HPDE6-E6E7 (cell line): ENCODE results near the gene AGAP1.
A peak's percentile ranks its signal among the peaks of the same experiment; 100 is the strongest.

Experiments
- DNase-seq: peaks from one replicate; pipeline ENCODE4 v3.0.0; 2011; ENCODE audit warnings: missing footprints; ENCODE audit errors: extremely low spot score

Gene AGAP1

DNA sequence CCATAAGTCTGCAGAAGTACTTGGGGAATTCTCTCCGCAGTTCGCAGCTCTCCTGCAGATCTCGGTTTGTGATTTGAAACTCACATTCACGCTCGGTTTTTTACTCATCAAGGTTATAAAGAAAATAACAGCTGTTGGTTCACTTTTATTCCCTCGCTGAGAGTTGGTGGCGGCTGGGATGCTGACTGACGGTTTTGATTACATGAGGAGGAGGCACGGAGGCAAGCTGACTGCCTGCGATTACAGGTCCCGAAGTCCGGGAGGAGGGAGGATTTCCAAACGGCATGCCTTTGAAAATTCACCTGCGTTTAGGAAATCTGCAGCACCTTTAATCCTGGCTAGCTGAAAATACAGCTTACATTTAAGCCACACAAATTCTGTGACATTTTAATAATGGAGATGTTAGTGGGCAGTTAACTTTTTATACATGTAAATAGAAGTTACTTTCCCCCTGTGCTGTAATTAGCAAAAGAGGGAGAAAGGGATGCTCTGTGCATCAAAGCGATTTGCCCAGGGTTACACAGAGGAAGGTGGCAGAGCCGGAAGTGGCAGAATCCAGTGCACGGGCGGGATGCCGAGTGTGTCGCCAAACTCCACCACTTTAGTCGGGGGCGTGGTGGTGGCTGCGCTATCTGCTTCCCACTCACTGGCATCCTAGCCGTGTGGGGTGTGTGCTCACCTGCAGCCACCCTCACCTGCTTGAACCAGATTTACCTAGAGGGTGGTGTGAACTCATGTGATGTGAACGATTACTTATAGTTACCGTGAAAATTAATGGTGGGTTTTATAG is 14.7 kb downstream of the AGAP1 start:
- DNase-seq = no peak

DNA sequence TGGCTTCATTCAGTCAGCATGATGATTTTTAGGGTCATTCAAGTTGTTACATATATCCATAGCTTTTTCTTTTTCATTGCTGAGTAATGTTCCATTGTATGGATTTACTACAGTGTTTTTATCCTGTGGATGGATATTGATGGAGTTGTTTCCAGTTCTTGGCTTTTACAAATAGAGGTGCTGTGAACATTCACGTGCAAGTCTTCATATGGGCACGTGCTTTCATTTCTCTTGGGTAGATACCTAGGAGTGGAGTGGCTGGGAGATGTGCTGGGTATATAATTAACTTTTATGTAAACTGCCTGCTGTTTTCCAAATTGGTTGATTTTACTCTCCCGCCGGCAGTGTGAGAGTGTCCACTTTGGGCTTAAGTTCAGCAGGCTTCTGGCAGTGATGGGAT is 16.5 kb downstream of the AGAP1 start:
- no peak for DNase-seq

DNA sequence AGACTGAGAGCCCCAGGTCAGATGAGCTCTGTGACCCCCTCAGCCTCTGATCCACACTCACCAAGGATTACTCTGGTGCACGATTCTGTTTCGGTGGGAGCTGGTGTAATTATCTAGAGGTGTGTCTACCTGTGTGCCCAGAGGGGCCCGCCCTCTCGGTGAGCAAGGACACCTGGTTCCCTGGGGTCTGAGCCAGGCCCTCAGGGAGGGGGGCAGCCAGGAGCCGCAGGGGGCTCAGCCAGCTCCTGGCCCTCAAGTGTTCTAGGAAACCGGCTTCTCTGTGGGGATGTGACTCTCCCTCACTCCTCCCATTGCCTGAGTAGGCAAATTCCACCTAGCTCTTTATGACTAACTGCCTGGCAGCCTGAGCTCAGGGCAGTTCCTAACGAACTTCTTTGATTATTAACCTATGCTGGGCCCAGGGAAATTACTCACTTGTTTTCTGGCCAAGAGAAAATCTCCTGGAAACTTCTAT is 17.4 kb downstream of the AGAP1 start:
- peak; percentile 95 for DNase-seq

DNA sequence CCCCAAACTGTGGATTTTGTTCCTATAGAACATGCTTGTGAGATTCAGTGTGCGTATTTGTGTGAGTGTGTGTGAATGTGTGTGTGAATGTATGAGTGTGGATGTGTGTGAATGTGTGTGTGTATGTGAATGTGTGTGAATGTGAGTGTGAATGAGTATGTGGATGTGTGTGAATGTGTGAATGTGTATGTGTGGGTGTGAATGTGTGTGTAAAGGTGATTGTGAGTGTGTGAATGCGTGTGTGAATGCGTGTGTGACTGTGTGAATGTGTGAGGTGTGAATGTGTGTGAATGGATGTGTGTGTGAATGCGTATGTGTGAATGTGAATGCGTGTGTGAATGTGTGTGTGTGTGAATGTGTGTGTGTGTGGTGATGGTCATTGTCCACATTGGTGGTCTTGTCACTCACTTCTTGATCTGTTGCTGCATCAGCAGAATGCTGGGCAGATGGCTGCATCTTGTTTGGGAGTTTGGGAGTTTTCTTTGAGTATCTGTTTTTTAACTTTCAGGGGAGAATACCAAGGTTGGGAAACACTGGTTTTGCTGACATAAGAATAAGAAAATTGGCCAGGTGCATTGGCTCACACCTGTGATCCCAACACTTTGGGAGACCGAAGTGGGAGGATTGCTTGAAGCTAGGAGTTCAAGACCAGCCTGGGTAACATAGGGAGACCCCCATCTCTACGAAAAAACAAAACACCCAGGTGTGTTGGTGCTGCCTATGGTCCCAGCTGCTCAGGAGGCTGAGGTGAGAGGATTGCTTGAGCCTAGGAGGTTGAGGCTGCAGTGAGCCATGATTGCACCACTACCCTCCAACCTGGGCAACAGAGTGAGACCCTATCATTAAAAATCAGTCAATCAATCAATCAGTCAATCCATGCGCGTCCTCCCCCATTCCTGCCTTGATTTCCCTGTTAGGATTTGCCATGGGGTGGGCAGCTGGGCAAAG is 18.2 kb downstream of the AGAP1 start:
- DNase-seq = no peak

DNA sequence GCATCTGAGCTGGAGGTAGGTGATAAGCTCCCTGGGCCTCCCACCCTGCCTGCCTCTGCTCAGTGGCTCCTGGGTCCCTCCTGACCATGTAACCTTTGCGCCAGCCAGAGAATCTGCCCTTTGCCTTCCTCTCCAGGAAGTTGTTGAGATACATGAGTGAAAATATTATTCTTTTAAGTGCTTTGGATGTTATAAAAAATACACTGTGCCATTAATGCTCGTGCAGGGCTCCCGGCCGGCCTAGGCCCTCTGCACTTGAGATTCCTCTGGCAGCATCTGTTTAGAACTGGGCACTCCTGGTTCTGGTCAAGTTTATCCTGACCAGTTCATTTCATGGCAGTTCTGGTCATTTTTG is 18.8 kb downstream of the AGAP1 start:
- DNase-seq = no peak

DNA sequence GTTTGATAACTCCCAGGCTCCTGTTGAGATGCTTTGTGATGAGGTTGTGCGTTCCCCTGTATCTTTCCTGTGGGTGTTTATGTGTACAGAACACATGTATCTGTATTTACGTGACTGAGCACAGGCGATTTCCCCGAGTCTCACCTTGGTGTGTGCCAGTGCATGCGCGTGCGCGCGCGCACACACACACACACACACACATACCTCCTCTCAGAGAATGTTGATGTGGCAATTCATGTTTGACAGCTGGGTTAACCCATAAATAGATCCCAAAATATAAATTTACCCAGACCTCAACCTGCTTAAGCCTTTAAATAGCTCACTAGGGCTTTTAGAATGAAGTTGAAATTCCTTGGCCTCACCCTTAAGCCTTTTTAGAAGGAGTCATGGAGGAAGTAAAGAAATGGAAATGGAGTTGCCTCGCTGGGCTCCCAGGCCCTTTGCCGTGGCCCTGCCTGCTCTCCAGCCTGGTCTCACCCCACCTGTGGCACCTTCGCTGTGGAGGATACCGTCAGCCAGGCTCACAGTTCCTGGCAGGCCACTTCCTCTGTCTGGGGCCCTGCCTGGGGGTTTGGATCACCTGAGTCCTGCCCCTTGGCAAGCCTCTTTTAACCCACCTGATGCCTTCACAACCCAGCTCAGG is 20.3 kb downstream of the AGAP1 start:
- DNase-seq = no peak

DNA sequence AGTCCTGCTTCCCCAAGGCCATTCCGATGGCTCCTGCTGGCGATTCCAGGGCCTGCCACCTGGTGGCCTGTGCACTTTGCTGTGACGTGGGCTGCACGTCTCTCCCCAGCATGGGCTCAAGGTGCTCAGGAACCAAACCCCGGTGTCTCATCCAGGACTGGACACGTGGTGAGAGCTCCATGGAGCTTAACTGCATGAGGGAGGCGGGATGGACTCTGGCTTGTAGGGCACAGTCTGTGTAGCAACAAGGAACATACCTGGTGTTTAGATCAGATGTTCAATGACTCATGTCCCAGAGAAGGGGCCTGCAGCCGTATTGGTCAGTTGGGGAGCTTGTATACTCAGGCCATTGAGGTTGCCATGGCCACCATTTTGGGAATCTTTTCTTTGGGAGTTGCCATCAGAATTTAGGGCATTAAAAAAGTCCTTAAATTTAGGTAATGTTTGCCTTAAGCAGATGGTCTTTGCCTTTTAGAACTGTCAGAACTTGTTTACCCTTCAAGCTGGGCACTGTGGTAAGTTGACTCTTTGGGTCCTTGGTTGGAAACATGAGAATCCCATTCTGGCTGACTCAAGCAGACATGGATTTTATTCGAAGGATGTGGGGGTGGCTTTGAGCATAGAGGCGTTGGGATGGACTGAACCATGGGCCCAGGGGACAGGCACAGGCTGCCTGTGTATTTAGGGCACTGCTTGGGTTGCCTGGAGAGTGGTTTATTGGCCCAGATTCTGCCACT is 21.0 kb downstream of the AGAP1 start:
- no peak for DNase-seq

DNA sequence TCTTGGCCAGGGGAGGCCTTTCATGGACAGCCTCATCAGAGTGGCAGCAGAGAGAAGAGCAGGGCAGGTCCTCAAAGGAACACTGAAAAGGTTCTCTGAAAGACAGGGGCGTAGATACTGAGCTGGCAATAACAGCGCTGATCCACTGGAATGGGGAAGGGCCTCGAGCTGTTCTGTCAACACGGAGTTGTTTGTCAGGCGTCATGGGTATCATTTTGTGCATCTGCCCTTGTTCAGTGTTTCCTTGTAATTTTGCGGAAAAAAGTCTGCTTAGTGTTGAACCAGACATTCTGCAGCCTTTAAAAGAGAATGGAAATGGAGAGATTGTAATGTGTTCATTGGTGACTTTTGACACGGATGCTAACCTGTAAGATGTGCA is 21.5 kb downstream of the AGAP1 start:
- DNase-seq = no peak

DNA sequence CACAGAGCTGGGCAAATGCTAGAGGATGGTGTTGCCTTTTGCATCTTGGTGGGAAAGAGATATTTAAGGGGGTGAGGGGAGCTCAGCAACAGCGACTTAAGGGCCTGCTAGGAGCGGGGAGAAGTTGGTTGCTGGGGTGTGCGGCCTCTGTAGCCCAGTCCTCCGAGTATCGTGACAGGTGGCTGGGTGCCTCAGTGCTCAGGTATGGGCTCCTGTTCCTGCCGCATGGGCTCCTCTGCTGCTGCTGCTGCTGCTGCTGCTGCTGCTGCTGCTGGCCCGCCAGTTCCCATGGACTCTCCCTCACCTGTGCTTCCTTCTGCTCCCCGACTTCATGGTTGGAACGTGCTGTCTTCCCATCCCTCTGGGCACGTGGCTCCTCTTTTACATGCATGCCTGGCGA is 22.0 kb downstream of the AGAP1 start:
- no peak for DNase-seq

DNA sequence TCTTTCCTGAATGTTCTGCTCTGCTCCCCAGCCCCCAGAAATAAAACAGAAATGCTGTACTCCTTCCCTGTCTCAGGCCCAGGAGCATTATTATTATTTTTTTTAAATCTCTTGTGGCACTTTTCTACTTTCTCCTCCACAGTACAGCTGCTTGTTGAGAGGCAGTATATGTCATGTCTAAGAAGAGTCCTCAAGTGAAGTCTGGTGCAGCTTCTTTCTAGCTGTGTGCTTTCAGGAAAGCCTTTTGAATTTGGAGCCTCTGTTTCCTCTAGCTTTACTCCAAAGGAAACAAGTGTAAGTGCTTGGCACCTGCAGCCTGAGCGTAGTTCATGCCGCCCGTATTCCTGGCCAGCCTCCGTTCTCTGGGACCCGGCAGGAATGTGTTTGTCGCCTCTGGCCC is 22.4 kb downstream of the AGAP1 start:
- DNase-seq = no peak

DNA sequence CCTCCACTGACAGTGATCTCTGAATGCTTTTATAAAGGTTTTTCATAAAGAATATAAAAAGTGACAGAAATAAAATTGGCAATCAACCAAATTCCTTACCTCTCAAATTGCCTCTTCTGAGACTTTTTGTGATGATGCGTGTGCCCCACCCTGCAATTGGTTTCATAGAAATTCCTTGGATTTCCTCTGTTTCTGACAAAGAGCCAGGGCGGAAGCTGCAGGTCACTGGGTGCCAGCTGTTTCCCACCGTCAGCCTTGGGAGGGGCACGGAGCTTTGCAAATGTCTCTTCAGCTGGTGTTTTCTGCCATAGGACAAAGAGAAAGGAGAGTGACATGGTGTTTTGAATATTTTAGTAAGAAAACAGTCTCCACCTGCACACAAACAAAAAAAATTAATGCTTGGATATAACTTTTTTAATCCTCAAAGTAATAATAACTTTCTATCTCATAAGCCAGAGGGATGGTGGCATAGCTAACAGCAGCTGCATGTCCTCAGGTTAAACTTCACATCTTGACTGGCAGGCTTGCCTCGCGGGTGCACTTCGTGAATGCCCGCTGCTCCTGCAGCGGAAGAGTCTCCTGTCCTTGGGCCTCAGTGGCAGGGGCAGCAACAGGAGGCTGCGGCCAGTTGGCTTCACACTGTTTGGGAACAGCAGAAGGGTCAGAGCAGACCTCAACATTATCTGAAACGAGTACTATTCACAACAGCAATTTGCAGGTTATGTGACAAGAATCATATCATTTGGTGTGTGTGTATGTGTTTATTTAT is 24.7 kb downstream of the AGAP1 start:
- no peak for DNase-seq

DNA sequence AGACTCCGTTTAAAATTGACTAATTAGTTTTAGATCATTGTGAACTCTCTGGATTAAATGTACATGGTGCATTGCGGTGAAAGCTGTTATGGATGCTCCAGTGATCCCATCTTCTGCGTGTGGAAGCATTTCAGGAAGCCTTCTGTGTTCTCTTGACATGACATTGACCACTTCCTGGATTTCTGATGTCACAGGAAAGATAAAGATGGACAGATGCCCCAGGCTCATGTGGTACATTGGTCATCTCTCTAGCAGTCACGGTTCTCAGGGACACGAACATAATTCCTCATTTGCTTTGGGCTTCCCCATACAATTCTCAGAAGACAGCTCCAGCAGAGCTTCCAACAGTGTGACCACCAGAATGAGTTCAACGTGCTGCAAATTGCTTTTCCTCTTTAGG is 26.9 kb downstream of the AGAP1 start:
- no peak for DNase-seq

DNA sequence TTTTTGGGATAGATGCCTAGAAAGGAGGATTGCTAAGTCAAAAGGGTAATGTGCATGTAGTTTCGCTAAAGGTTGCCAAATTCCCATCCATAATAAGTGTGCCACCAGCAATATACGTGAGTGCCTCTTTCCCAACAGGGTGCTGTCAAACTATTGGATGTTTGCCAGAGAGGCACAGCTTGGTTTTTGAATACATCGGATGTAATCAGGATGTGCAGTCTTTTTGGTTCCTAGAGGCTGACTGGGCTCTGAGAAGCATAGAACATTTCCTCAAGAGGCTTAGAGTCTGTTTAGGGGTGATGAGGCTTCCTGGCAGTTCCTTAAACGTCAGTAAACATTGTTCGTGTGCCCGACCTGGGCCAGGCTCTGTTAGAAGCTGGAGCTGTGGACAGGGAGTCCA is 28.0 kb downstream of the AGAP1 start:
- no peak for DNase-seq

DNA sequence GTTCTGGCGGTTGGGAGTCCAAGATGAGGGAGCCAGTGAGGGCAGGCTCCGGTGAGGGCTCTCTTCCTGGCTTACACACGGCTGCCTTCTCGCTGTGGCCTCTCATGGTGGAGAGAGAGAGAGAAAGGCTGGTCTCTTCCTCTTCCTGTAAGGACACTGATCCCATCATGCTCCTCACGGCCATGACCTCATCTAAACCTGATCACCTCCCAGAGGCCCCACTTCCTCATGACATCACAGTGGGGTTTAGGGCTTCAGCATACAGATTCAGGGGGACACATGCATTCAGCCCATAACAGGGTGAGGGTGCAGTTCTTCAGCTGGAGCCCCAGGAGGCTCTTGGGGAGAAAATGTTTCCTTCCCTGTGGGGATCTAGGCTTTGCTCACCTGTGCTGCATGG is 29.2 kb downstream of the AGAP1 start:
- no peak for DNase-seq

DNA sequence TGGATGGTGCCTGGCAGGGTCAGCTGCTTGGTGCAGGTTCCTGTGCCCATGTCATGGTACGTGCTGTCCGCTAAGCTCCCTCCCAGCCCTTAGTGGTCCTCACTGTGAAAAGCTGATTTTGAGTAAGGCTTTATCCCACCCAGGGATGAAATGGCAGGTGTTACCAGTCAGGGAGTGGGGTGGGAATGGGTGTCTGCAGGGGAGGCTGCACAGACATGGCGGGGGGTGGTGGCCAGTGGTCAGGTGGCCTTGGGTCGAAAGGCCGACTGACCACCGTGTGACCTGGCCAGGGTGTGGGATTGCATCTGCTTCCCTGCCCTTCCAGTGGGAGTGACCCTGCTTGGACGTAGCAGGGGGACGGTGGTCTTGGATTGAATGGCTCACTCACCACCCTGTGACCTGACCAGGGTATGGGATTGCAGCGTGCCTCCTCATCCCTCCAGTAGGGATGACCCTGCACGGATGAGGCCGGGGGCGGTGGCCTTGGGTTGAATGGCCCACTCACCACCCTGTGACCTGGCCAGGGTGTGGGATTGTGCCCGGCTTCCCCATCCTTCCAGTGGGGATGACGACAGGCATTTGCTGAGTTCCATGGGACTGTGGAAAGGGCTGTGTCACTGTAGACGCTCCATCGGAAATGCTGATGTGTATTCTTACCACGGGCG is 29.8 kb downstream of the AGAP1 start:
- DNase-seq = no peak

DNA sequence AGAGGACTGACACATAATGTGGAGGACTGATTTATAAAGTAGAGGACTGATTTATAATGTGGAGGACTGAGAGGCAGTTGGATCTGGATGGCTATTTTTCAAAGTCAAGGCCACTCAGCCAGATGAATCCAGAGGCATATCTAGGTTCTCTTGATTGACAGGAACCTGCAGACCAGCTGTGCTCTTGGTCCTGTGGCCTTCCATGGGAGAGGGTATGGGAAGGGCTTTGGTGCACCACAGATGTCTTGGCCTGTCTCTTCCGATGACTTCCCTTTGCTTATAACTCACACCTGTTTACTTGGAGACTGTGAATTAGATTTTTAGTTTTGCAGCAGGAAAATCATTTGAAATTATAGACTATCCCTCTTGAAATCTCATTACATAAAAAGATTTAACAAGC is 32.3 kb downstream of the AGAP1 start:
- no peak for DNase-seq

DNA sequence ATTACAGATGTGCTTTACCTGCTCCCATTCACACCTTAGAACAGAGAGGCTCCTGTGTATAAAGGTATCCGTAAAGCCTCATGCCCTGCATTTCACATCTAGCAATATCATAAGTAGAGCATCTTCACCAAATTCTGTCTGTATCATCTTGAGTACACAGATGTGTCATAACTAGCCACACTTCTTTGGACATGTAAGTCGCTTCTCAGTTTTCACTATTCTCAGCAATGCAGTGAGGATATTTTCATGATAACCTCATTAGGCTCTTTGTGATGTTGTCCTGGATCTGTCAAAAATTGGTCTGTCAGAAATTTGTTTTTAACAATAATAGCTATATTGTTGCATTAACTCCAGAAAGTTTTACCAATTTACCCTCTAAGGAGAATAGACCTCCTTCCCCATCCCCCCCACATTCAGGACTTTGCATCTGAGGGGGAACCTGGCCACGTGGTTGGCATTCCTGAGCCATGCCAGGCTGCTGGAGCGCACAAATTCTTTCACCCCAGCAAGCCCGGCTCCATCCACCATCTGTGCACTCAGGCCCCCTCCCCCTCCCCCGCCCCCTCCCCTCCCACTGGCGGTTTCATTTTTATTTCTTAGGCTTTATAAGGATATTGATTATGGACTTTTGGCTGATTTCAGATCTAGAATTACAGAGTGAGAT is 34.1 kb downstream of the AGAP1 start:
- DNase-seq = no peak

DNA sequence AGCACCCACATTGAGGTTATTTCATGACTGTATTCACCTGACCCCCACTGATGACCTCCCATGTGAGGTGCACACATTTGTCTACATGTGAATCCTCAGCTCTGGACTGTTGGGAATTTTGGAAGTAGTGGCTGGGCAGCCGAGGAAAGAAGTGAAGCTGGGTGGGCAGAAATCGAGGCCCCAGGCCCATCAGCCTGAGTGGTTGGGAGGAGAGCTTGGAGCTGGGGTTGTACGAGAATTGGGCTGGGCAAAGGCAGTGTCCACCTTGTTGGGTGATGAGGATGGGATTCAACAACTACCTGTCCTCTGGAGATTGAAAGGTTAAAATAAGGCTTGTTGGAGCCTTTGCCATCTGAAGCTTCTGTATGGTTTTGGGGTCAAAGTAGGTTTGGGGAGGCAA is 35.8 kb downstream of the AGAP1 start:
- no peak for DNase-seq

DNA sequence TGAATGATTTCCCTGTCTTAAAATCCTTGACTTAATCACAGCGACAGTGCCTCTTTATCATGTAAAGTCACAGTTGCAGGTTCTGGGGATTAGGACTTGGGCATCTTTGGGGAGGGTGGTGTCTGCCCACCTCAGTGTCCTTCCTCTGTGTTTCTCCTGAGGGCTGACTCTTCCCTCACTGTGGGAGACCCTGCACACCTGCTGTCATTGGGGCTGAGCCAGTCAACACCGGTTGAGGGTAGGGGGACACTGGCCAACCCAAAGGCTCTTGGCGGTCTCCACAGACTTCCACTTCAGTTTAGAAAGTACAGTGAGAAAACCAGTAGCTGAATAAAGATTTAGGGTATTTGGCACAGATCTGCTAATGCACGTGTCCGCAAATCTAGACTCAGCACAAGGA is 36.9 kb downstream of the AGAP1 start:
- DNase-seq = no peak

DNA sequence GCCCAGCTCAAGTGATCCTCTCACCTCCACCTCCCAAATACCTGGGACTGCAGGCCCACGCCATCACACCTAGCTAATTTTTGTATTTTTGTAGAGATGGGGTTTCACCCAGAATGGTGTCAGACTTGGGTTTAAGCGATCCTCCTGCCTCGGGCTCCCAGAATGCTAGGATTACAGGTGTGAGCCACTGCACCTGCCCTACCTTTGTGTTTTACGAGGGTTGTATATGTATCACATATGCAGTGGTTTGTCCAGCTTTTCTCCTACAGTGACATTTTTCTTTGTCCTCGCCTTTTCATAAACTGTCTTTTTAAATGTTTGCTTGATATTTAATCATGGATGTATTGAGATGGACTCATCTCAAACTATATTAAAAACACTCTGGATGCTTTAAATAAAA is 38.5 kb downstream of the AGAP1 start:
- DNase-seq = no peak
